ENCODE results near the gene ZFHX3.

ZFHX3 gene

GRCh38 chr16:72818236-72818845 lies 229.6 kb downstream of the ZFHX3 start:
- no peak overlapping the region for H3K4me3 ChIP-seq (replicated peaks in 1 of 2; ENCODE audit: low read depth in 2 of 2, low read length in 2 of 2)
- no peak for TF ChIP-seq CTCF (IDR thresholded peaks at IDR 0.05; ENCODE audit: low read depth, low read length)
- peak in 1 of 2 donors; percentile 48 for DNase-seq (ENCODE audit: low read depth in 2 of 2)

- TF ChIP-seq CTCF (IDR thresholded peaks at IDR 0.05; ENCODE audit: low read depth, low read length) = no peak
- DNase-seq (ENCODE audit: low read depth in 2 of 2) = no peak
- no peak overlapping the region for H3K4me3 ChIP-seq (replicated peaks in 1 of 2; ENCODE audit: low read depth in 2 of 2, low read length in 2 of 2)
Measured at GRCh38 chr16:72815348-72816318, 232.3 kb downstream of the ZFHX3 start.

- H3K4me3 ChIP-seq (replicated peaks in 1 of 2; ENCODE audit: low read depth in 2 of 2, low read length in 2 of 2) = no peak overlapping the region
- DNase-seq (ENCODE audit: low read depth in 2 of 2) = peak in 1 of 2 donors; percentile 21
- TF ChIP-seq CTCF (IDR thresholded peaks at IDR 0.05; ENCODE audit: low read depth, low read length) = no peak
Measured at GRCh38 chr16:72814226-72814625, 233.7 kb downstream of the ZFHX3 start.

- no peak overlapping the region for H3K4me3 ChIP-seq (replicated peaks in 1 of 2; ENCODE audit: low read depth in 2 of 2, low read length in 2 of 2)
- DNase-seq (ENCODE audit: low read depth in 2 of 2) = no peak
- TF ChIP-seq CTCF (IDR thresholded peaks at IDR 0.05; ENCODE audit: low read depth, low read length) = no peak
Measured at GRCh38 chr16:72812672-72813071, 235.3 kb downstream of the ZFHX3 start.

GRCh38 chr16:72811876-72812275 lies 236.1 kb downstream of the ZFHX3 start:
- TF ChIP-seq CTCF (IDR thresholded peaks at IDR 0.05; ENCODE audit: low read depth, low read length) = no peak
- DNase-seq (ENCODE audit: low read depth in 2 of 2) = no peak
- no peak overlapping the region for H3K4me3 ChIP-seq (replicated peaks in 1 of 2; ENCODE audit: low read depth in 2 of 2, low read length in 2 of 2)

GRCh38 chr16:72811188-72811720 lies 236.7 kb downstream of the ZFHX3 start:
- no peak for TF ChIP-seq CTCF (IDR thresholded peaks at IDR 0.05; ENCODE audit: low read depth, low read length)
- no peak overlapping the region for H3K4me3 ChIP-seq (replicated peaks in 1 of 2; ENCODE audit: low read depth in 2 of 2, low read length in 2 of 2)

More at GRCh38 chr16:72811188-72811720, 236.7 kb downstream of the ZFHX3 start:
- DNase-seq (ENCODE audit: low read depth in 2 of 2) = peak in 1 of 2 donors; percentile 50
